Neural progenitor cell (in vitro differentiated cells): ENCODE measurements around the gene SMAD6.

Experiments
- EZH2 ChIP-seq: fragments of 200-600 bp; sonication (generic); IDR thresholded peaks from 2 replicates; pipeline ENCODE4 v1.6.1; 2017; ENCODE audit warnings: antibody characterized with exemption, mild to moderate bottlenecking, moderate library complexity
- TF ChIP-seq, protein P1 (sequence below): fragments of 200-600 bp; sonication (generic); IDR thresholded peaks from 2 replicates; pipeline ENCODE4 v1.5.1; 2017; ENCODE audit warnings: antibody characterized with exemption, mild to moderate bottlenecking

DNA sequence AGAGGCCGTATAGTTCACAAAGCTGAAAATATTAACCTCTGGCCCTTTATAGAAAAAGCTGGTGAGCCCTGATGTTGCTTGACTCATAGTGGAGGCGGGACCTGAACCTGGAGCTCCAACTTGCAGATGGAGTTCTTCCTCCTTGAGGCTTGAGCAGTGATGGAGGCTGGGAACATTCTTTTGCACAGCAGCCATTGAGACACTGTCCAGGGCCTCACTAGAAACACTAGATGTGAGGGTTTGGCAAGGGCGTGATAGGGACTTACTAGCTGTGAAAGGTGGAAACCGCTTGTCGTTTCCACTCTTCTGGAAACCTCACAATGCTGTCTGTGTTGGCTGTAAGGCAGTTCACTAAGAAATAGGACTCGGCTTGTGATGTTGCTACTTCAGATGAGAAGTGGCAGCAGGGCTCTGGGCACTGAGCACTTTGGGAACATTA, 12.5 kb downstream of the SMAD6 start:
- TF ChIP-seq, protein P1, sequence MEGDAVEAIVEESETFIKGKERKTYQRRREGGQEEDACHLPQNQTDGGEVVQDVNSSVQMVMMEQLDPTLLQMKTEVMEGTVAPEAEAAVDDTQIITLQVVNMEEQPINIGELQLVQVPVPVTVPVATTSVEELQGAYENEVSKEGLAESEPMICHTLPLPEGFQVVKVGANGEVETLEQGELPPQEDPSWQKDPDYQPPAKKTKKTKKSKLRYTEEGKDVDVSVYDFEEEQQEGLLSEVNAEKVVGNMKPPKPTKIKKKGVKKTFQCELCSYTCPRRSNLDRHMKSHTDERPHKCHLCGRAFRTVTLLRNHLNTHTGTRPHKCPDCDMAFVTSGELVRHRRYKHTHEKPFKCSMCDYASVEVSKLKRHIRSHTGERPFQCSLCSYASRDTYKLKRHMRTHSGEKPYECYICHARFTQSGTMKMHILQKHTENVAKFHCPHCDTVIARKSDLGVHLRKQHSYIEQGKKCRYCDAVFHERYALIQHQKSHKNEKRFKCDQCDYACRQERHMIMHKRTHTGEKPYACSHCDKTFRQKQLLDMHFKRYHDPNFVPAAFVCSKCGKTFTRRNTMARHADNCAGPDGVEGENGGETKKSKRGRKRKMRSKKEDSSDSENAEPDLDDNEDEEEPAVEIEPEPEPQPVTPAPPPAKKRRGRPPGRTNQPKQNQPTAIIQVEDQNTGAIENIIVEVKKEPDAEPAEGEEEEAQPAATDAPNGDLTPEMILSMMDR, result no peak
- TF ChIP-seq EZH2, result no peak
